ENCODE measurements around the gene YAP1.

YAP1 gene

GRCh38 chr11:102119997-102120396, 9.8 kb downstream of the YAP1 start:
- Histone ChIP-seq H3K4me1 (ENCODE audit: control insufficient read depth, low read length) (no peaks in the 10 kb centered on the region), H3K27me3 (ENCODE audit: control insufficient read depth, low read length) (peaks cover 6% of the 10 kb centered on the region; the same call in 1 of the 2 replicates), H4K20me1 (ENCODE audit: control insufficient read depth, insufficient read depth, low read depth, low read length) (no peaks in the 10 kb centered on the region), H3K9me2 (replicated peaks; ENCODE audit: control insufficient read depth, low read length) (no peaks in the 10 kb centered on the region), H3K9me3 (ENCODE audit: control insufficient read depth, insufficient read depth, low read length) (no peaks in the 10 kb centered on the region), H3K4me2 (ENCODE audit: low read length) (no peak overlapping the region), H3F3A (ENCODE audit: control insufficient read depth, insufficient read depth) (no peaks in the 10 kb centered on the region), H3K79me2 (ENCODE audit: control insufficient read depth, low read length) (no peaks in the 10 kb centered on the region), H3K27ac (ENCODE audit: low read depth, low read length) (no peak overlapping the region), H3K4me3 (ENCODE audit: low read length) (no peak overlapping the region), H3K36me3 (ENCODE audit: control insufficient read depth, low read length) (no peaks in the 10 kb centered on the region)
- TF ChIP-seq, protein P1, sequence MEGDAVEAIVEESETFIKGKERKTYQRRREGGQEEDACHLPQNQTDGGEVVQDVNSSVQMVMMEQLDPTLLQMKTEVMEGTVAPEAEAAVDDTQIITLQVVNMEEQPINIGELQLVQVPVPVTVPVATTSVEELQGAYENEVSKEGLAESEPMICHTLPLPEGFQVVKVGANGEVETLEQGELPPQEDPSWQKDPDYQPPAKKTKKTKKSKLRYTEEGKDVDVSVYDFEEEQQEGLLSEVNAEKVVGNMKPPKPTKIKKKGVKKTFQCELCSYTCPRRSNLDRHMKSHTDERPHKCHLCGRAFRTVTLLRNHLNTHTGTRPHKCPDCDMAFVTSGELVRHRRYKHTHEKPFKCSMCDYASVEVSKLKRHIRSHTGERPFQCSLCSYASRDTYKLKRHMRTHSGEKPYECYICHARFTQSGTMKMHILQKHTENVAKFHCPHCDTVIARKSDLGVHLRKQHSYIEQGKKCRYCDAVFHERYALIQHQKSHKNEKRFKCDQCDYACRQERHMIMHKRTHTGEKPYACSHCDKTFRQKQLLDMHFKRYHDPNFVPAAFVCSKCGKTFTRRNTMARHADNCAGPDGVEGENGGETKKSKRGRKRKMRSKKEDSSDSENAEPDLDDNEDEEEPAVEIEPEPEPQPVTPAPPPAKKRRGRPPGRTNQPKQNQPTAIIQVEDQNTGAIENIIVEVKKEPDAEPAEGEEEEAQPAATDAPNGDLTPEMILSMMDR (IDR thresholded peaks at IDR 0.05; ENCODE audit: low read depth, low read length, poor library complexity, severe bottlenecking), result no peak
- TF ChIP-seq EZH2phosphoT487 (IDR thresholded peaks at IDR 0.05; ENCODE audit: borderline replicate concordance, low read length), result no peak

GRCh38 chr11:102120437-102120973, 10.3 kb downstream of the YAP1 start:
- Histone ChIP-seq H4K20me1 (ENCODE audit: control insufficient read depth, insufficient read depth, low read depth, low read length) (no peaks in the 10 kb centered on the region), H3K4me3 (ENCODE audit: low read length) (no peak overlapping the region), H3K27ac (ENCODE audit: low read depth, low read length) (no peak overlapping the region), H3K4me1 (ENCODE audit: control insufficient read depth, low read length) (no peaks in the 10 kb centered on the region), H3K79me2 (ENCODE audit: control insufficient read depth, low read length) (no peaks in the 10 kb centered on the region), H3K9me3 (ENCODE audit: control insufficient read depth, insufficient read depth, low read length) (no peaks in the 10 kb centered on the region), H3F3A (ENCODE audit: control insufficient read depth, insufficient read depth) (no peaks in the 10 kb centered on the region), H3K9me2 (replicated peaks; ENCODE audit: control insufficient read depth, low read length) (no peaks in the 10 kb centered on the region), H3K36me3 (ENCODE audit: control insufficient read depth, low read length) (no peaks in the 10 kb centered on the region), H3K27me3 (ENCODE audit: control insufficient read depth, low read length) (peaks cover 3% of the 10 kb centered on the region; the same call in 1 of the 2 replicates), H3K4me2 (ENCODE audit: low read length) (no peak overlapping the region)
- no peak for TF ChIP-seq EZH2phosphoT487 (IDR thresholded peaks at IDR 0.05; ENCODE audit: borderline replicate concordance, low read length)

DNA sequence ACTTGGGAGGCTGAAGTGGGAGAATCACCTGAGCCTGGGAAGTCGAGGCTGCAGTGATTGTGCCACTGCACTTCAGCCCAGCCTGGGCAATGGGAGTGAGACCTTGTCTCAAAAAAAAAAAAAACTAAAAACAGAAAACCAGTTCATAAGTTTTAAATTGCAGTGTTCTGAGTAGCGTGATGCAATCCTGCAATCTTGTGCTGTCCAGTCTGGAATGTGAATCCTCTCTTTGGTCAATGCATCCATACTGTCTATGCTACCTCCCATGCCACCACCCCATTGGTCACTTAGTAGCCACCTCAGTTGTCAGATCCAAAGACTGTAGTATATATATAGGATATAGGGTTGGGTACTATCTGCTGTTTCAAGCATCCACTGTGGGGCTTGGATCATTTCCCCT, 11.1 kb downstream of the YAP1 start:
- Histone ChIP-seq H3K79me2 (ENCODE audit: control insufficient read depth, low read length) (no peaks in the 10 kb centered on the region), H3K9me2 (replicated peaks; ENCODE audit: control insufficient read depth, low read length) (no peaks in the 10 kb centered on the region), H3K4me1 (ENCODE audit: control insufficient read depth, low read length) (no peaks in the 10 kb centered on the region), H3K4me2 (ENCODE audit: low read length) (no peak overlapping the region), H3K9me3 (ENCODE audit: control insufficient read depth, insufficient read depth, low read length) (no peaks in the 10 kb centered on the region), H4K20me1 (ENCODE audit: control insufficient read depth, insufficient read depth, low read depth, low read length) (no peaks in the 10 kb centered on the region), H3F3A (ENCODE audit: control insufficient read depth, insufficient read depth) (no peaks in the 10 kb centered on the region), H3K27ac (ENCODE audit: low read depth, low read length) (no peak overlapping the region), H3K27me3 (ENCODE audit: control insufficient read depth, low read length) (no peaks in the 10 kb centered on the region), H3K36me3 (ENCODE audit: control insufficient read depth, low read length) (no peaks in the 10 kb centered on the region), H3K4me3 (ENCODE audit: low read length) (no peak overlapping the region)
- no peak for TF ChIP-seq EZH2phosphoT487 (IDR thresholded peaks at IDR 0.05; ENCODE audit: borderline replicate concordance, low read length)

- no peaks in the 10 kb centered on the region for H3F3A ChIP-seq (ENCODE audit: control insufficient read depth, insufficient read depth)
- no peaks in the 10 kb centered on the region for H3K27me3 ChIP-seq (ENCODE audit: control insufficient read depth, low read length)
- H3K9me2 ChIP-seq (replicated peaks; ENCODE audit: control insufficient read depth, low read length), result no peaks in the 10 kb centered on the region
- H3K4me2 ChIP-seq (ENCODE audit: low read length), result no peak overlapping the region
- no peaks in the 10 kb centered on the region for H3K9me3 ChIP-seq (ENCODE audit: control insufficient read depth, insufficient read depth, low read length)
- no peaks in the 10 kb centered on the region for H3K36me3 ChIP-seq (ENCODE audit: control insufficient read depth, low read length)
- H4K20me1 ChIP-seq (ENCODE audit: control insufficient read depth, insufficient read depth, low read depth, low read length), result no peaks in the 10 kb centered on the region
- no peaks in the 10 kb centered on the region for H3K4me1 ChIP-seq (ENCODE audit: control insufficient read depth, low read length)
- TF ChIP-seq EZH2phosphoT487 (IDR thresholded peaks at IDR 0.05; ENCODE audit: borderline replicate concordance, low read length), result no peak
- TF ChIP-seq, protein P1 (IDR thresholded peaks at IDR 0.05; ENCODE audit: low read depth, low read length, poor library complexity, severe bottlenecking), result no peak
- no peaks in the 10 kb centered on the region for H3K79me2 ChIP-seq (ENCODE audit: control insufficient read depth, low read length)
- H3K27ac ChIP-seq (ENCODE audit: low read depth, low read length), result no peak overlapping the region
- H3K4me3 ChIP-seq (ENCODE audit: low read length), result no peak overlapping the region
These were observed 24.4 kb downstream of the YAP1 start for GRCh38 chr11:102134597-102134996.
